Epithelial cell of esophagus (primary cell): ENCODE data around the gene NPAT.
A peak's percentile ranks its signal among the peaks of the same experiment; 100 is the strongest.

ENCODE experiments used
- DNase-seq: peaks from one replicate; pipeline ENCODE4 v3.0.0; 2010; ENCODE audit warnings: low read depth
- H3K4me3 ChIP-seq: 2 replicates; pipeline ENCODE4 v1.5.1; 2011; ENCODE audit warnings: mild to moderate bottlenecking, low read length, control low read depth
- TF ChIP-seq, protein P1 (sequence below): IDR thresholded peaks from 2 replicates; pipeline ENCODE4 v1.5.1; 2011; ENCODE audit warnings: low read depth, mild to moderate bottlenecking, low read length, control low read depth, inconsistent platforms; ENCODE audit not compliant: insufficient read depth; ENCODE audit errors: missing control alignments

NPAT gene

DNA sequence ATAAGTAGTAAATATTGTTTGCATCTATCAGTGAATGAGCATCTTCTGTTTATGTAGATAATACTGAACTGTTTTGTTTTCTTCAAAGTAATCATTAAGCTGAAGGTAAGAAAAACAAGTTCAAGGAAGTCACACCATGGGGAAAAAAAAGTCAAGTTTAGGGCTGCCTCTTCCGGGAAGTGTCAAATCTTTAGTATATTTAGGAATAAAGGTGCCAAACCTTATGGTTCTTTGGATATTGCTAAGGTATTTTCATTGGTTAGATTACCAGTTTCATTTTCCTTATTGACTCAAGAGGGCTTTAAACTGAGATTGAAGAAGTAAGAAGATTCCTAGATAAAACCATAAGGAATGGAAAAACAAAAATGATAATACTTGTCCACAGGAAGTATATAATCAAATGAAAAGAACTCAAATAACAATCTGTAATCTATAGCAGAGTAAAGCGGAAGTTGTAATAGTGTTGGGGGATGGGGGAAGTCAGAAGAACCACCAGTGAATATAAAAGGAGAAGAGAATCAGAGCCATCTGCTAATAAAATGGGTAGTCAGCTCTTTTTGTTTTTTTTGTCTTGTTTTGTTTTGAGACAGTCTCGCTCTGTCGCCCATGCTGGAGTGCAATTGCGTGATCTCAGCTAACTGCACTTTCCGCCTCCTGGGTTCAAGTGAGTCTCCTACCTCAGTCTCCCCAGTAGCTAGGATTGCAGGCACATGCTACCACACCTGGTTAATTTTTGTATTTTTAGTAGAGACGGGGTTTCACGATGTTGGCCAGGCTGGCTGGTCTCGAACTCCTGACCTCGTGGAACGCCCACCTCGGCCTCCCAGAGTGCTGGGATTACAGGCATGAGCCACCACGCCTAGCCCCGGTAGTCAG lies 2.7 kb upstream of the NPAT start:
- TF ChIP-seq, protein P1, sequence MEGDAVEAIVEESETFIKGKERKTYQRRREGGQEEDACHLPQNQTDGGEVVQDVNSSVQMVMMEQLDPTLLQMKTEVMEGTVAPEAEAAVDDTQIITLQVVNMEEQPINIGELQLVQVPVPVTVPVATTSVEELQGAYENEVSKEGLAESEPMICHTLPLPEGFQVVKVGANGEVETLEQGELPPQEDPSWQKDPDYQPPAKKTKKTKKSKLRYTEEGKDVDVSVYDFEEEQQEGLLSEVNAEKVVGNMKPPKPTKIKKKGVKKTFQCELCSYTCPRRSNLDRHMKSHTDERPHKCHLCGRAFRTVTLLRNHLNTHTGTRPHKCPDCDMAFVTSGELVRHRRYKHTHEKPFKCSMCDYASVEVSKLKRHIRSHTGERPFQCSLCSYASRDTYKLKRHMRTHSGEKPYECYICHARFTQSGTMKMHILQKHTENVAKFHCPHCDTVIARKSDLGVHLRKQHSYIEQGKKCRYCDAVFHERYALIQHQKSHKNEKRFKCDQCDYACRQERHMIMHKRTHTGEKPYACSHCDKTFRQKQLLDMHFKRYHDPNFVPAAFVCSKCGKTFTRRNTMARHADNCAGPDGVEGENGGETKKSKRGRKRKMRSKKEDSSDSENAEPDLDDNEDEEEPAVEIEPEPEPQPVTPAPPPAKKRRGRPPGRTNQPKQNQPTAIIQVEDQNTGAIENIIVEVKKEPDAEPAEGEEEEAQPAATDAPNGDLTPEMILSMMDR: no peak
- no peak overlapping the region for H3K4me3 ChIP-seq
- DNase-seq: no peak

DNA sequence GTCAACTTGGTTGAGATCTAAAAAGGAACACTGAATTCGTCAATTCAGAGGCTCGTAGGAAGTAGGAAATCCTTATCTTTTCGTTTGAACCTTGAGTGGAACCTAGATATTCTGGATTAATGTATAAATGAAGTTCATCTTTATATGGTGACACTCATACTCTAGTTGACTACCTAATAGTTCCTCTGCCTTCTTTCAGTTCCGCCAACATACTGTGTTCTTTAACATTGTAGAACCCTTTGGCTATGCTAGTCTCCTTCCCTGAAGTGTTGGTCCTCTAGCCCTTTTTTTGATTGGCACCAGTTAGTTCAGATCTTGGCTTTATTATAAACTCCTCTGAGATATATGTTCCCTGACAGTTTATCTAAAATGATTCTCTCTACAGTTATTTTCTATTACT lies 1.9 kb upstream of the NPAT start:
- peak overlapping the region; percentile 92 for H3K4me3 ChIP-seq
- no peak for DNase-seq
- TF ChIP-seq, protein P1: no peak

DNA sequence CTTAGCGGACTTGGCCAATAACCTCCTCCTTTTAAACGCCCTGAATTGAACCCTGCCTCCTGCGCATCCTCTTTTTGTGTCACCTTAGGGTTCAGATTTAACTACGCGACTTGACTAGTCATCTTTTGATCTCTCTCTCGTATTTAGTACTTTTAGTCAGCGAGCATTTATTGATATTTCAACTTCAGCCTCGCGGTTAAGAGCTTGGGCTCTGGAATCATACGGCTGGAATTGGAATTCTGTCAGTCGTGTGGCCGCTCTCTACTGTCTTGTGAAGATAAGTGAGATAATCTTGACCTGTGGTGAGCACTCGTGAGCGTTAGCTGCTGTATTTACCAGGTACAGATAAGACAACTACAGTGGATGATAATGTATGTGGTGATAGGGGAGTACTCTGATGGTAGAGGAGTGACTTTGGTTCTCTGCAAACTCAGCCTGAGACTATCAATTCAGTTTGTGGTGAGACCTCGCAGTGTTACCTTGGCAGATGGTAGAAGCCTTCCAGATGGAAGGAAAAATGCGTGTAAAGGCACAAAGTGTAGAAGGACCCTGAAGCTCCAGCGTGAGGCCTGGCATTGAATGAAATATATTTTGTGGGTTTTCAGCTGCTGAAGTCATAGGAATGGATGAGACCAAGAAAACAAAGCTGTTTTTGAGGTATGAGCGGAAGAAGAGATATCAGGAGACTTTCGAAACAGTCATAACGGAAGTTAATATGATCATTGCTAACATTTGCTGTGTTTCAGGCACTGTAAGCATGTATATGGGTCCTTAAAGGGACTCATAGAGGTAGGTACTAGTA lies 1.1 kb upstream of the NPAT start:
- TF ChIP-seq, protein P1: no peak
- no peak for DNase-seq
- H3K4me3 ChIP-seq: peak overlapping the region; percentile 92

DNA sequence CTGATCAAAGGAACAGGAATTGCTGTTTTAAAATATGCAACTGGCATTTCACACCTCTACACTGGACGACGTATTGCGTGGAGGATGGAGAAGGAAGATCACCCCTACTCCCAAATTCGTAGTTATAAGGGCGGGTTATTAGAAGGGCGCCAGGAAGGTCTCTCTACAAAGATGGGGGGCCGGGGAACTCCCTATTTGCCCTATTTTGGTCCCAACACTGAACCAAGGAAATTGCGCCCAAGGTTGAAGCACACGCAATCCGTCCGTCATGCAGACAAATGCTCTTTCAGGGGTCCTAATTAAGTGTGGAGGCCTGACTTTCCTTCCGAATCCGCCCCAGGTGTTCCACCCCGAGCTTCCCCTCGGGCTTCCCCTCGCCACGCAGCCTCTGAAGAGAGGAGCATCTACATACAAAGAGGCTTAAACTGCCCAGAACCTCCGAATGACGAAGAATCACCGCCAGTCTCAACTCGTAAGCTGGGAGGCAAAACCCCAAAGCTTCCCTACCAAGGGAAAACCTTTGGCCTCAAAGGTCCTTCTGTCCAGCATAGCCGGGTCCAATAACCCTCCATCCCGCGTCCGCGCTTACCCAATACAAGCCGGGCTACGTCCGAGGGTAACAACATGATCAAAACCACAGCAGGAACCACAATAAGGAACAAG lies 396 bp downstream of the NPAT start:
- peak overlapping the region; percentile 99 for H3K4me3 ChIP-seq
- TF ChIP-seq, protein P1: no peak
- DNase-seq: no peak

DNA sequence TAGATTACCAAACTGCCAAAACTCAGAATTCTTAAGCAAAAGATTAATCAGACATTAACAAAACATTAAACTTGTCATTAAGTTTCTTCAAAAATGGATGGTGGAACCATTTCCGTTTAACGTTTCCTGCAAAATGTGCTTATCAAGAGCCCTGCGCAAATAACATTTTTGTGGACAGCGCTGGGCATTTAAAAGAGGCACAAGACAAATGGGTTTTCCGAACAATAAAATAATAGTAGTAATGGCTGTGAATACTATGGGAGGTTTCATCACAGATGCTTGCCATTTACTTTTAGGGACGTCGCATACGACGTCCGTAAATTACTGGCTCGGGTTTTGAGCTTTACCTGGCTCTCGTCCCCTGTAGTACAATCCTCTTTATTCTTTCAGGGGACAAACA lies 1.1 kb downstream of the NPAT start:
- TF ChIP-seq, protein P1: no peak
- DNase-seq: no peak
- H3K4me3 ChIP-seq: peak overlapping the region; percentile 99

DNA sequence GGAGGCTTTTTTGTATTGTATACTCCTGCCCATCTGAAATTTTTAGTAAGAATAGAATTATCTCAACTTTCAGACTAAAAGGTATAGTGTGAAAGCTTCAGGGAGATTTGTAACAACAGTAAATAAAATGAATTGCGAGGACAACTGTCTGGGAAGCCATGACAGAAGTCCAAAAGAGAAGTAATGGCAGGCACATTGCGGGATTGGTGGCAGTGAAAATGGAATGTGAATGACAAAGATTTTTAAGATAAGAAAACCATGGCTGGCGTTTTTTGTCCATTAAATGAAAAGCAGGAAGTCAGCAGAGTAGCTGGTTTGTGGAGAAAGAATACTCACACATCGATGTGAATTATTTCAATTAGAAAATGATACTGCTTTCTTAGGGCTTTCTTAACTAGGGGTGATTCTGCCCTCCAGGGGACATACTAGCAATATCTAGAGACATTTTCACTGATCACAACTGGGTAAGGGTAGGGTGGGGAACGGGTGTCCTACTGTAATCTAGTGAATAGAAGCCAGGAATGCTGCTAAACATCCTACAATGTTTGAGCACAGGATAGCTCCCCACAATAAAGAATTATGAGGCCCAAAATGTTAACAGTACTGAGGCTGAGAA lies 1.6 kb downstream of the NPAT start:
- TF ChIP-seq, protein P1: no peak
- DNase-seq: no peak
- H3K4me3 ChIP-seq: peak overlapping the region; percentile 99
